Stimulated activated CD4-positive, alpha-beta T cell treated with anti-CD3 and anti-CD28 coated beads, Interleukin-15, amount 100 ng/mL, for 48 hours (primary cell): ENCODE data around the gene SLC22A13.
"Not testable (repeated sequence)": the region's sequence is repeated elsewhere in the genome, so short reads cannot be mapped to it uniquely, and the experiment has no call there.

Experiments
- DNase-seq, 2 donors: peaks; one replicate each; pipeline ENCODE4 v3.0.0-alpha.2; 2020; ENCODE audit warnings: low read depth in 2 of 2

SLC22A13 gene

GRCh38 chr3:38264353-38264771 lies 1.2 kb upstream of the SLC22A13 start:
- no peak for DNase-seq

DNA sequence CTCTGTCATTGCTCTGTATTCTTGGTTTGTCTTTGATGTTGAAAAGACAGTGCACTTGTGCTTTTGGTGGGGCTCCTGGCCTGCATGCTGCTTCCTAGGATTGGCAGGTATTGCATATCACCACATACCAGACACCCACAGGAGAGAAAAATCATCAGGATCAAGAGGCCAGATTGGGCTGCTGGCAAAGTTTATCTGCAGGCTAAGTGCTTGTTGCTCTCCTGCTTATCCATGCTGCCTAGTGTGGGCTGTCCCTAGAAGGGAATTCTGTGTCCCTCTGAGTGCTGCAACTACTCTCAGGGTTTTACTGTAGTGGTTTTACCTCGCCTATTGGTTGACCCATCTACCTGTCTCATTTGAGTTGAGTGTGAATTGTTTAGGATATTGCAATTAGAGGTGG lies 833 bp upstream of the SLC22A13 start:
- DNase-seq, result no peak

GRCh38 chr3:38266810-38267209 lies 1.2 kb downstream of the SLC22A13 start:
- DNase-seq, result no peak

DNA sequence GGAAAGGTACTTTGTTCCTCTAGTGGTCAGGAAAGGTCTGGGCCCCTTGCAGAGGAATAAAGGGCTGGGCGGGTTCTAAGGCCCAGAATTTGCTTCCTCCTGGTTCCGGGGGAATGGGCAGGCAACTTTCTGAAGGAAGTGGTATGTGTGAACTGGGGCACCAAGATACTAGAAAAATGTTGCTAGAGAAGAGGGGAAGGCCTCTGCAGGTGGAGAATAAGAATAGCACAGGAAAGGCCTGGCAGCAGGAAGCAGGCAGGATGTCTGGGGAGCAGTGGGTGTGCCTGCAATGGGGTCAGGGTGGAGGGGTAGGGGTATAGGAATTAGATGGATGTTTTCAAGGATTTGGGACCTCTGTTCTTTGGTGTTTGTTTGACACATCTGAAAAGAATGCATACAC lies 2.0 kb downstream of the SLC22A13 start:
- no peak for DNase-seq

DNA sequence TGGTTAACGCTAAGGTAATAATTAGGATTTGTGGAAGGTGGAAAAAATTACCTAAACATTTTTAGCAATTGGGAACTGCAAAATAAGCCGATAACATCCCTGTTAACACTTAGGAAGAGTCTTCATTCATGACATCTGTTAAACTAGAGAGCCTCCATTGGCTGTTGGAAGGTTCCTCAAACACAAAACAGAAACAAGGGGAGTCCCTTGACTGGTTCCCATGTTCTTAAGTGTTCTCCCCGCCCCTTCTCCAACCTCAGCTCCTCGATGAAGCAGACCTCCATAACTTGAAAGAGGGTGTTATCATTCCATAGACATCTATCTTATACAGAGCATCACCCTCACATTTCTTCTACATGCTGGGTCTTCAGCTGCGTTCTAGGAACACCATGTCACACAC lies 2.5 kb downstream of the SLC22A13 start:
- no peak for DNase-seq

DNA sequence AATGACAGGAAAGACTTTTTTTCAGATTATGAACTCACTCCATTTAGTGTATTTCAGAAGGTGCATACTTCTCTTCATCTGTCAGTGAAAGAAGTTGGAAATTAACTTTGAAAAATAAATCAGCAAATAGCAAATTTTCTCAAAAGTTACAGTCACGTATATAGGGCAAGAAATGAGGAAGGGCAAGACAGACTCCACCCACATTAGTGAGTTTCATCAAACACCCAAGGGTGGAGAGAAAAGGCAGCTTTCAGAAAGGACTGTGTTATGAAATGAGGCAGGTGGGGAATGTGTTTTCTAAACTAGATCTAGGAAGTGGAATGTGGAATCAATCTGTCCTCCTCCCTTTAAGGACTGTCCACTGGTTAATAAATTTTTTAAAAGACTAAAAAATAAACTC lies 2.9 kb downstream of the SLC22A13 start:
- DNase-seq, result no peak

DNA sequence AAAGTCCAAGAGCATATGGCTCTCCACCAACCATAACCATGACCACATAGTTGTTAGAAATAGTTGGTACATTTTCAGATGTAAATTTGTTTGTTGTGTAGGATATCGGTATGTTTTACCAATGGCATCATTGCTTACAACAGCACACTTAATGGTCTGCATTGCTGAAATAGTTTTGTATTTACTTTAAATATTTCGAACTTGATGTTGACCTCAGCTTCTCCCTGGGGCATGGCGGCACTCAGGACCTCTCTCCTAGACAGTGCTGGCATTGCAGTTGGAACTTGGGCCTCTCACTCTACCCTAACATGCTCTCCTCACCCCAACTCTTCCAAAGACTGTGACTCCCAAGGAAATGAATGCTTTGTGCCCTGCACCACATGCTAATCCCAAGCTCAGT lies 5.0 kb downstream of the SLC22A13 start:
- no peak for DNase-seq

DNA sequence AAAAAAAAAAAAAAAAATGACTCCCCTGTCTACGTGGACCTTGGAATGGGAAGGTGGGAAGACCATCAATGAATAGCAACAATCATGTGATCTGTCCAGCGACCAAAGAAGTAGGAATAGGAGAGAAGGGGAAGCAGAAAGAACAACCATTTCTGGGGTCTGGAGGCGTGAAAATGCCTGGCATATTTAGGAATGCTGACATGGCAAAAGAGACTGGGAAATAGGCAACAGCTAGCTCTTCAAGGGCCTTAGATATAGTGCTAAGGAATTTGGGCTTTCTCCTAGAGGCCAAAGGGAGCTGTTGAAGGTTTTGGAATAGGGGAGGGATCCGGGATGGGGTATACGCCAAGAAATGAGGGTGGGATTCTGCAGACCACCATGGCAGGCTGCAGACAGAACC lies 5.9 kb downstream of the SLC22A13 start:
- no peak for DNase-seq

GRCh38 chr3:38274864-38275649 lies 9.4 kb downstream of the SLC22A13 start:
- no peak for DNase-seq

DNA sequence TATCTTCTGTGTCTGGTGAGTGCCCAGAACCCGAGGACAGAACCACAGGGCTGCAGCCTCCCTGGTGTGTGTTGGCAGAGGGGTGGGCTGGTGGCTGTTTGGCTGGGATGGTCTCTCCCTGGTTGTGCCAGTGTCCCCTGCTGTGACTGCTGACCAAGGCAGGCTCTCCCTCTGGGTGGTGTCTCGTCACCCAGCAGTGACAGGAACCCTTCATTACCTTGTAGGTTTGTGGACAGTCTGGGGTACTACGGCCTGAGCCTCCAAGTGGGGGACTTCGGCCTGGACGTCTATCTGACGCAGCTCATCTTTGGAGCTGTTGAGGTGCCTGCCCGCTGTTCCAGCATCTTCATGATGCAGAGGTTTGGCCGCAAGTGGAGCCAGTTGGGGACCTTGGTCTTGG lies 10.0 kb downstream of the SLC22A13 start:
- no peak for DNase-seq

DNA sequence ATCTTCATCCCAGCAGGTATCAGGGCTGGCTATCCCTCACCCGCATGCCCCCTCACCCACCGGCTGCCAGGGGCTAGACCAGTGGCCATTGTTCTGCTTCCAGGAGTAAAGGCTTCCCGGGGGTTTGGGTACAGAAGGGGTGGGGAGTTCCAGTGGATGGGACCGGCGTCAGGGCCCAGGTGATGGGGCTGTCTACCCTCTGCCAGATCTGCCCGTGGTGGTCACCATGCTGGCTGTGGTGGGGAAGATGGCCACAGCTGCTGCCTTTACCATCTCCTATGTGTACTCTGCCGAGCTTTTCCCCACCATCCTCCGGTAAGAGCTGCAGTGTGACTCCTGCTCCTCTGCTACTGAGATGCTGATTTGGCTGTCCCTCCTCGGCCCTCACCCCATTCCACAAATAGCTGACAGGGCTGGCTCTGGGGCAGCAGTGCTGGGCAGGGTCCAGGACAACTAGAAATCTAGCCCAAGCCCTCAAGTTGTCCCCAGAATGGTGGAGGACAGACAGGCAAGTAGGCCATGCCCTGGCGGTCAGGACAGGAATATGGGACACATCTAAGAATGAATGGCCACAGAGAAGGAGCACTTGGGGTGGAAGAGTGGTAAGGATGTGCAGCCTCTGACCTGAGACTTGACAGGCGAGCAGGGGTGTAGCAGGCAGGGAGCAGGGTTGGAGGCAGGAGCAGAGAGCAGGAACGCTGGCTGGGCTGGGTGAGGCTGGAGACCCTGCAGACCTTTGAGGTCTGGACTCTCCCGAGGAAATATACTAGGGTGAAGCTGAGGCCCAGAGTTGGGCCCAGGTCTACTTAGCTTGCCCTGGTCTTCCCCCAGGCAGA lies 10.7 kb downstream of the SLC22A13 start:
- DNase-seq, result no peak

GRCh38 chr3:38276917-38277630 lies 11.5 kb downstream of the SLC22A13 start:
- no peak for DNase-seq

DNA sequence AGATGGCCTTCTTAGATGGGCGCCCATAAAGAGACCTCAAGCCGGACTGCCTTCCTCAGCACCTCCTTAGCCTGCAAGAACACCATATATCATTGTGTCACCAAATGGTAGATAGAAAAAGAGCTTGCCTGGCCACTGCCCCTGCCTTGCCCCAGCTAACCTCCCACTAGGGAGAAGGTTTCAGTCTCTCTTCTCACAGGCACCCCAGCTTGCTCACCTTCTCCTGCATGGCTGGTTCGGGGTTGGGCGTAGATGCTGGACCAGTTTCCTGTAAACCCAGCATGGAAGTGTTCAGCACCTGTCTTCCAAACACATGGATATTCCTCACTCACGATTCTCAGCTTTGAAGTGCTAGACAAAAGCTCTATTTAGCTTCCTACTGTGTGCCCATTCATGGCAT lies 13.2 kb downstream of the SLC22A13 start:
- DNase-seq, result no peak

DNA sequence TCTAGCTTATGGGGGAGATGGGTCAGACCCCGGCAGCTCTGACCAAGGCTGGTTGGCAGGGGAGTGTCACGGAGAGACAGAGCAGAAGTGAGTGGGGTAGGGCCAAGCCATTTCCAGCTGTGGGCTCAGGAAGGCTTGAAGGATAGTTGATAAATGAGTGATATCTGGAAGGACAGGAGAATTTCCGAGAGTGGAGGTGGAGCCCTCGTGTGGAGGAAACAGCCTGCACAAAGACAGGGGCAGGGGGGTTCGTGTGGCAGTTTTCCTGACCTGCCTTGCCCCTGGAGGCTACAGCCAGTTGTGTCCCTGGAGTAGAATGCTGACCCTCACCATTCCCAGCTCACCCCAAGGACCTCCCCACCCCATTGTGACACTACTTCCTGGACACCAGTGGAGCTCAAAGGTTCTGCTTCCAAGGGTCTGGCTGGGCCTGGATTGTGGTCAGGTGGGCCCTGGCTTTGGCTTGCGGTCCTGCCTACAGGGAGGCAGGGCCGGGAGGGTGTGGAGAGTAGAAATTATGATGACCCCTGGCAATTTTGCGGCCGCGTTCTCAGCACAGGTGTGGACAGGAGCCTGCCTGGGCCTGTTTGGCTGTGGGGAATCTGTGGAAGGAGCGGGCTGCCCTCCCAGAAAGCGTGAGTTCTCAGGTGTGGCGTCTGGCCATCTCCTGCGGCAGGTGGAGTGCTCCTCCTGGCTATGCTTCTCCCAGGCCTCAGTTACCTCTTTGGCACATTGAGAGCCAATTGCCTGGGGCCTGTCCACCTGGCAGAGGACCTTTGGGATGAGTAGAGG lies 16.5 kb downstream of the SLC22A13 start, which contains the start of gene SLC22A14:
TSS of gene SLC22A14 (plus strand) at position 400 of the 792 bp plus-strand sequence. CDS start 23,733 bp downstream, outside the sequence.
- DNase-seq, result no peak

DNA sequence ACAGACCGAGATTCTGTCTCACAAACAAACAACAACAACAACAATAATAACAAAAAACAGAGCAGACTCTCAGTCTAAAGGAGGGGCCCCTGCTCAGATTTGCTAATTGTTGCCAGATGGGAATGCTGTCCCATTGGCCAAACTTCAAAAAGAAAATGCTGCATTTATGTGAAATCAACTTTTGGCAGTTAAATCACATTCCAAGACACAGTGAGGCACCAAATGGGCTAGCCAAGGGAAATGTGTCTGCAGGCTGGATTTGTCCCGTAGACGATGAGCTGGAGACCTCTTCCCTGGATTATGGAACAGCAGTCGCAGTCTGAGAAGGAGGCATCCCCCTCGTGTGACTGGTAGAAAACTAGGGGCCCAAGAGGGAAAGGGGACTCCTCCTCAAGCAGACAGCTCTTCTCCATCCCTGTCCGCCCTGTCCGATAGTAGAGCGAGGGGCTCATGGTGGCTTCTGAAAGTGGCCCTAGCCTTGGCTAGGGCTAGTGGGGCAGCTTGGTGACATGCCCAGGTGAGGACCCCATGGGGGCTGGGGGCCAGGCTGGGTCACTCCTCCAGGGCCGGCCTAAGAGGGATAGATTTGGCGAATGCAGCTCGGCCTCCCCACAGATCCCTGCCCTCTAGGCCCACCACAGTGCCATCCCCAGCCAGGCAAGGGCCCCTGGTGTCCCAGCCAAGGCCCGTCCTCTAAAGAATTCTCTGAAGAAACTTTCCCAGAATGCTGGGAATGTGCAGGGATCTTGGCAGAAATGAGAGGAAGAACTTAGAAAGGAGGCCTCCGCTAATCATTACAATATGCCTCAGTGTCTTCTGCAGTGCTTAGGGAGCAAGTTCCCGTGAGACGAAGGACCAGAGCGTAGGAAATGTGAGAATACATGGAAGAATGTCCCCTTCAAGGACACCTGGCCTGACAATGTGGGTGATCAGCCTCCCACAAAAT lies 18.5 kb downstream of the SLC22A13 start:
- DNase-seq, result no peak

GRCh38 chr3:38284756-38285150 lies 19.1 kb downstream of the SLC22A13 start:
- DNase-seq, result no peak

DNA sequence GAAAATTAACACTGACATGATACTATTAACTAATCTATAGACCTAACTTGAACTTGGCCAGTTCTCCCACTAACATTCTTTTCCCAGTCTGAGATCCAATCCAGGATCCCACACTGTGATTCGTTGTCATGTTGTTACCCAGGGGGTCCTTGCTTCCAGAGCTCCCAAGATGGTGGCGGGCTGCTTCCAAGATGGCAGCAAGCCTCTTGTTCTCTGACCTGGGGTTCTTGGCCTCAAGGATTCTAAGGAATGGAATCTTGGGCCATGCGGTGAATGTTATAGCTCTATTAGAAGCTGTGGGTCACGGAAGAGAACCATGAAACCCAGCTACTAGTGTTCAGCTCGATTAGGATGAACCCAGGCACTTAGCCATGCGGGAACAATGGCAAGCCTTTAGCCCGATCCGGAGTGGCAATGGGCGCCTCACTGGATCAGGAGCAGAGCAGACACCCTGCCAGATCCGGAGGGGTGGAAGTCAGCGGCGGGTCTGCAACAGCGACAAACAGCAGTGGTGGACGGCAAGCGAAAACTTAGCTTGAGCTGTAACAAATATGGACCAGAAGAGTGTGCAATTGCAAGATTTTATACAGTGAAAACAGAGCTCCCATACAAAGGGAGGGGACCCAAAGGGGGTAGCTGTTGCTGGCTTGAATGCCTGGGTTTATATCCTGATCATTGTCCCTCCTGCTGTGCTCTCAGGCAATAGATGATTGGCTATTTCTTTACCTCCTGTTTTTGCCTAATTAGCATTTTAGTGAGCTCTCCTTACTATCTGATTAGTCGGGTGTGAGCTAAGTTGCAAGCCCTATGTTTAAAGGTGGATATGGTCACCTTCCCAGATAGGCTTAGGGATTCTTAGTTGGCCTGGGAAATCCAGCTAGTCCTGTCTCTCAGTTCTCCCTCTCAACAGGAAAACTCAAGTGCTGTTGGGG lies 23.9 kb downstream of the SLC22A13 start:
- not testable (repeated sequence) for DNase-seq

GRCh38 chr3:38297053-38297452 lies 31.4 kb downstream of the SLC22A13 start:
- not testable (repeated sequence) for DNase-seq

DNA sequence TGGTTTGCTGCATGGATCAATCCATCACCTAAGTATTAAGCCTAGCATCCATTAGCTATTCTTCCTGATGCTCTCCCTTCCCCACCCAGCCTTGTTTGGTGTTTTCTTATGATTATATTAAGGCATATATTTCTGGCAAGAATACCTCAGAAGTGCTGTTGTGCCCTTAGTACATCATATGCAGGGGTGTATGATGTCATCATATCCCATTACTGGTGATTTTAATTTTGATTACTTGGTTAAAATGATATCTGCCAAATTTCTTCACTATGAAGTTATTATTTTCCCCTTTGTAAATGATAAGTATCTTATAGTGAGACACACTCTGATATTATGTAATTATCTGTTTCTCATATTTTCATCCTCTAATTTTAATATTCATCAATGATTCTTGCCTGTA lies 31.9 kb downstream of the SLC22A13 start:
- DNase-seq, result no peak
